Keratinocyte (primary cell): ENCODE data around the gene FRRS1L. TPM values are rescaled to one million over a fixed set of nuclear protein-coding genes. Genes with fewer than 3 reads are reported as not detected.

Source experiments
- DNase-seq: peaks from one replicate; pipeline ENCODE4 v3.0.0-alpha.2; 2011; ENCODE audit warnings: low read depth, missing footprints, low spot score
- FAIRE-seq: peaks from 2 replicates; lab custom pipeline; 2011; peaks lifted over from hg19 to GRCh38; lab: Jason Lieb, UNC
- H2AFZ ChIP-seq: 2 replicates; pipeline ENCODE4 v1.6.0; 2012; ENCODE audit warnings: low read length, control low read depth, inconsistent platforms; ENCODE audit not compliant: control insufficient read depth
- H3K27ac ChIP-seq: 2 replicates; pipeline ENCODE4 v1.5.1; 2011; ENCODE audit warnings: low read length; ENCODE audit not compliant: control insufficient read depth, insufficient read depth
- H3K27me3 ChIP-seq: 3 replicates; pipeline ENCODE4 v1.6.0; 2011; ENCODE audit warnings: low read length; ENCODE audit not compliant: control insufficient read depth, insufficient read depth; ENCODE audit errors: extremely low read depth
- H3K36me3 ChIP-seq, 2 experiments: 2 replicates in 1 of 2; 3 replicates in 1 of 2; pipeline ENCODE4 v1.5.1; 2011; ENCODE audit warnings: low read length in 2 of 2, mild to moderate bottlenecking in 1 of 2; ENCODE audit not compliant: control insufficient read depth in 2 of 2, insufficient read depth in 2 of 2; ENCODE audit errors: extremely low read depth in 1 of 2
- H3K4me1 ChIP-seq: 3 replicates; pipeline ENCODE4 v1.5.1; 2011; ENCODE audit warnings: low read length; ENCODE audit not compliant: control insufficient read depth, insufficient read depth; ENCODE audit errors: extremely low read depth
- H3K4me2 ChIP-seq: 3 replicates; pipeline ENCODE4 v1.6.0; 2011; ENCODE audit warnings: low read depth, low read length; ENCODE audit not compliant: control insufficient read depth, insufficient read depth; ENCODE audit errors: extremely low read depth
- H3K4me3 ChIP-seq, 3 experiments: fragments of 200-600 bp in 1 of 3; sonication (generic) in 1 of 3; 2 replicates in 2 of 3; 3 replicates in 1 of 3; pipeline ENCODE4 v1.5.1; 2011 to 2016; ENCODE audit warnings: low read length in 3 of 3, mild to moderate bottlenecking in 3 of 3, control low read depth in 2 of 3, inconsistent platforms in 1 of 3, low read depth in 1 of 3, mixed read lengths in 1 of 3, mixed run types in 1 of 3, moderate library complexity in 1 of 3; ENCODE audit not compliant: control insufficient read depth in 2 of 3, insufficient read depth in 2 of 3; ENCODE audit errors: extremely low read depth in 1 of 3
- H3K79me2 ChIP-seq: 2 replicates; pipeline ENCODE4 v1.6.0; 2012; ENCODE audit warnings: low read length; ENCODE audit not compliant: control insufficient read depth, insufficient read depth
- H3K9ac ChIP-seq: 3 replicates; pipeline ENCODE4 v1.6.0; 2011; ENCODE audit warnings: low read length; ENCODE audit not compliant: control insufficient read depth, insufficient read depth; ENCODE audit errors: extremely low read depth
- H3K9me1 ChIP-seq: 3 replicates; pipeline ENCODE4 v1.6.0; 2011; ENCODE audit warnings: low read length; ENCODE audit not compliant: control insufficient read depth, insufficient read depth; ENCODE audit errors: extremely low read depth
- H3K9me3 ChIP-seq: 2 replicates; pipeline ENCODE4 v1.5.1; 2012; ENCODE audit warnings: low read depth, low read length; ENCODE audit not compliant: control insufficient read depth
- H4K20me1 ChIP-seq: 3 replicates; pipeline ENCODE4 v1.6.0; 2011; ENCODE audit warnings: low read length; ENCODE audit not compliant: control insufficient read depth, insufficient read depth; ENCODE audit errors: extremely low read depth
- EZH2 ChIP-seq: IDR thresholded peaks from one replicate; pipeline ENCODE4 v1.6.1; 2012; ENCODE audit warnings: inconsistent platforms, mild to moderate bottlenecking, low read length, moderate library complexity
- dilution Hi-C: fragments of 300-500 bp; cut with MboI; formaldehyde crosslinking; loops from one replicate; pipeline ENCODE4 v1.7.0; 2020; ENCODE audit warnings: low sequenced_read_pairs; ENCODE audit not compliant: extremely low pct_ligation_motif_present
- polyA plus RNA-seq, 5 experiments: library from polyadenylated mRNA; depleted of rRNA in 3 of 5; stranded (reverse) in 3 of 5; stranded (forward) in 1 of 5; unstranded in 1 of 5; fragments of >200 nt; gene quantifications; 1 replicate in 1 of 5; 2 replicates in 3 of 5; 3 replicates in 1 of 5; pipeline versions ENCODE4 v1.2.1 to v1.2.3, GENCODE V29; 2011 to 2012; ENCODE audit warnings: missing spikeins in 2 of 5, low read depth in 1 of 5, low replicate concordance in 1 of 5
- TF ChIP-seq, protein P1 (sequence below), 3 experiments: IDR thresholded peaks in 1 of 3; conservative IDR thresholded peaks in 1 of 3; optimal IDR thresholded peaks in 1 of 3; 2 replicates in 2 of 3; 3 replicates in 1 of 3; pipeline versions ENCODE3 to v1.5.1; 2011; ENCODE audit warnings: low read length in 3 of 3, mild to moderate bottlenecking in 3 of 3, moderate library complexity in 2 of 3, control low read depth in 1 of 3, inconsistent platforms in 1 of 3; ENCODE audit not compliant: insufficient read depth in 2 of 3; ENCODE audit errors: extremely low read depth in 1 of 3

Gene FRRS1L
- polyA plus RNA-seq, 1 donor (not counting 4 experiments of a cell fraction or from before 2014, with no cell fraction given) = not detected

DNA sequence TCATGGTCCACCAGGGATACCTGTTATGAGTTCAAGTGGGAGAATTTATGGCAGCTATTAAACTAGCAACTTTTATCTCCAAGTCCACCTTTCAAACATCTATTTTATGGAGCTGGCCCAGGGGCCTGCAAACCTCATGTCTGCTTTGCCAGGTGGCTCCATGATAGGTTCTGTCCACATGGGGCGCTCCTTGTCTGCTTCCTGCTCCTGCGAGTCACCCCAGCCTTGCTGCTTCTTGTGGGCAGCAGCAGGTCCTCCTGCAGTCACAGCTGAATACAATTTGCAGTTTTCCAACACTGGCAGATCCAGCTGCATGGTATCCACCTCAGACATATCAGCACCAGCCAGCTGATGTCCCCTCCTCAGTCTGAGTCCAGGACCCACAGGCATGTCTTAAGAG, 39.6 kb upstream of the FRRS1L start:
- H3K4me1 ChIP-seq = no peaks in the 10 kb centered on the region
- H3K9me1 ChIP-seq = no peaks in the 10 kb centered on the region
- no peaks in the 10 kb centered on the region for H3K9me3 ChIP-seq
- FAIRE-seq (no peak), DNase-seq (no peak)
- no peaks in the 10 kb centered on the region for H3K27me3 ChIP-seq
- no peak overlapping the region for H3K27ac ChIP-seq
- dilution Hi-C loops = no loop called here
- no peaks in the 10 kb centered on the region for H3K79me2 ChIP-seq
- H3K4me2 ChIP-seq = no peak overlapping the region
- no peak overlapping the region for H2AFZ ChIP-seq
- no peaks in the 10 kb centered on the region for H3K36me3 ChIP-seq
- H3K9ac ChIP-seq = no peak overlapping the region
- H4K20me1 ChIP-seq = no peaks in the 10 kb centered on the region
- TF ChIP-seq, protein P1, sequence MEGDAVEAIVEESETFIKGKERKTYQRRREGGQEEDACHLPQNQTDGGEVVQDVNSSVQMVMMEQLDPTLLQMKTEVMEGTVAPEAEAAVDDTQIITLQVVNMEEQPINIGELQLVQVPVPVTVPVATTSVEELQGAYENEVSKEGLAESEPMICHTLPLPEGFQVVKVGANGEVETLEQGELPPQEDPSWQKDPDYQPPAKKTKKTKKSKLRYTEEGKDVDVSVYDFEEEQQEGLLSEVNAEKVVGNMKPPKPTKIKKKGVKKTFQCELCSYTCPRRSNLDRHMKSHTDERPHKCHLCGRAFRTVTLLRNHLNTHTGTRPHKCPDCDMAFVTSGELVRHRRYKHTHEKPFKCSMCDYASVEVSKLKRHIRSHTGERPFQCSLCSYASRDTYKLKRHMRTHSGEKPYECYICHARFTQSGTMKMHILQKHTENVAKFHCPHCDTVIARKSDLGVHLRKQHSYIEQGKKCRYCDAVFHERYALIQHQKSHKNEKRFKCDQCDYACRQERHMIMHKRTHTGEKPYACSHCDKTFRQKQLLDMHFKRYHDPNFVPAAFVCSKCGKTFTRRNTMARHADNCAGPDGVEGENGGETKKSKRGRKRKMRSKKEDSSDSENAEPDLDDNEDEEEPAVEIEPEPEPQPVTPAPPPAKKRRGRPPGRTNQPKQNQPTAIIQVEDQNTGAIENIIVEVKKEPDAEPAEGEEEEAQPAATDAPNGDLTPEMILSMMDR (optimal IDR thresholded peaks at IDR 0.05 in 1 of 3, IDR thresholded peaks at IDR 0.05 in 1 of 3, conservative IDR thresholded peaks at IDR 0.05 in 1 of 3; ENCODE audit: extremely low read depth in 1 of 3, insufficient read depth in 2 of 3, low read length in 3 of 3) = peak in 2 of 3 experiments; percentile 14 to 53
- no peak for TF ChIP-seq EZH2
- no peak overlapping the region for H3K4me3 ChIP-seq

DNA sequence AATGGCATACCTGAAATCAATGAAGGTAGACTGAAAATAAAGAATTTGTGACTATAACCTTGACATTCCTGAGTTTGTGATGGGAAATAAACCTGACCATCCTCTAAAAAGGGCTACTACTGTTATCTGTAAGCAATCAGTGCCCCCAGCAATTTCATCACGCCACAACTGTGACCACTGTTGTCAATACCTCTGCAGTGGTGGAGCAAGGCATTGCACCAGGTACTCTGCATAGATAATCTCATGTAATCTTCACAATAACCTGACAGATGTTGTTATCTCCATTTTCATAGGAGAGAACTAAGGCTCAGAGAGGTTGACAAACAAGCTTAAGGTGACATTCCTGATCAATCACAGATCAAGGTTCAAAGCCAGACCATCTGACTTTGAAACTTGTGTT, 38.5 kb upstream of the FRRS1L start:
- no peaks in the 10 kb centered on the region for H3K27me3 ChIP-seq
- no peaks in the 10 kb centered on the region for H3K9me1 ChIP-seq
- dilution Hi-C loops = no loop called here
- FAIRE-seq (no peak), DNase-seq (no peak)
- H3K79me2 ChIP-seq = no peaks in the 10 kb centered on the region
- H3K9me3 ChIP-seq = no peaks in the 10 kb centered on the region
- H3K4me1 ChIP-seq = no peaks in the 10 kb centered on the region
- no peak overlapping the region for H3K9ac ChIP-seq
- H3K36me3 ChIP-seq = no peaks in the 10 kb centered on the region
- H2AFZ ChIP-seq = no peak overlapping the region
- H4K20me1 ChIP-seq = no peaks in the 10 kb centered on the region
- H3K4me3 ChIP-seq = no peak overlapping the region
- H3K4me2 ChIP-seq = no peak overlapping the region
- TF ChIP-seq, protein P1 (optimal IDR thresholded peaks at IDR 0.05 in 1 of 3, IDR thresholded peaks at IDR 0.05 in 1 of 3, conservative IDR thresholded peaks at IDR 0.05 in 1 of 3; ENCODE audit: extremely low read depth in 1 of 3, insufficient read depth in 2 of 3, low read length in 3 of 3) = no peak
- TF ChIP-seq EZH2 = no peak
- H3K27ac ChIP-seq = no peak overlapping the region
